Duodenal mucosa (tissue), 2 donors: Measurements from ENCODE around the gene CDK15.

ENCODE experiments used
- H3K27ac ChIP-seq: one replicate; pipeline ENCODE4 v1.7.0; 2013; ENCODE audit warnings: low read depth, low read length
- H3K27me3 ChIP-seq, 2 donors: one replicate each; pipeline ENCODE4 v1.7.0; 2013; ENCODE audit warnings: low read length in 2 of 2, control low read depth in 1 of 2; ENCODE audit not compliant: insufficient read depth in 2 of 2, control insufficient read depth in 1 of 2
- H3K36me3 ChIP-seq, 2 donors: one replicate each; pipeline ENCODE4 v1.7.0; 2013; ENCODE audit warnings: low read length in 2 of 2, control low read depth in 1 of 2; ENCODE audit not compliant: insufficient read depth in 2 of 2, control insufficient read depth in 1 of 2
- H3K4me1 ChIP-seq, 2 donors: one replicate each; pipeline ENCODE4 v1.7.0; 2013; ENCODE audit warnings: low read length in 2 of 2, control low read depth in 1 of 2; ENCODE audit not compliant: insufficient read depth in 2 of 2, control insufficient read depth in 1 of 2
- H3K4me3 ChIP-seq, 2 donors: one replicate each; pipeline ENCODE4 v1.7.0; 2013; ENCODE audit warnings: low read length in 2 of 2, low read depth in 1 of 2
- H3K9ac ChIP-seq, 2 donors: one replicate each; pipeline ENCODE4 v1.7.0; 2013; ENCODE audit warnings: low read length in 2 of 2, low read depth in 1 of 2
- H3K9me3 ChIP-seq, 2 donors: one replicate each; pipeline ENCODE4 v1.7.0; 2013; ENCODE audit warnings: low read length in 2 of 2, control low read depth in 1 of 2; ENCODE audit not compliant: control insufficient read depth in 1 of 2

The CDK15 gene

DNA sequence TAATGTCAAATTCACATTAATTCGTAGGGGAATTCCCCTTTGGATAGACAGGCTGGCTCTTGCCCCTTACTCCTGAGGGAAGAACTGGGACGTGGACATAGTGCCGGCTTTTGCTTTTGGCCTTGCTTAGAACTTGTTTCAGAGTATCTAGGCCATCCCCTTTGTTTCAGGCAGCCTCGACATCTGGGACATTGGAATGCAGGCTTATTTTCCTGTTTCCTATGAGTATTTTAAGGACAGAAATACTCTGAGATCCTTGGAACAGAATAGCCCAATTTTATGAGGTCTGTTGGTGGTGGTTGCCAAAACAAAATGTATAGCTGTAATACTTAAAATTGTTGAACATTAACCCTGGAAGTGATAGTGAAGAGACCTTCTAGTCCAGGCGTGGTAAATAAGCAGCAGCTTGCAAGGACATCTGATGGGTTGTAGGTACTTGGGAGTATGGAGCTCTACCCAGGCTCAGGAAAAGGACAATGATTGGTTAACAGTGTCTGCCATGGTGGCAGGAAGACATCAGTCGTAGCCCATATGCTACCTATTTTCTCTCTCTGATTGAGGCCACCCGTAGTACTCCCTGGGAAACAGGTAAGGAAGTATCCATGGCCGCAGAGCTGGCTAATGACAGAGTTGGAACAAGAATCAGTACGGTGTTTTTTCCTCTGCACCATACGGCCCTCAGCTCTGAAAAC lies 112.4 kb downstream of the CDK15 start:
- H3K27me3 ChIP-seq = no peaks in the 10 kb centered on the region
- H3K27ac ChIP-seq = no peak overlapping the region
- H3K36me3 ChIP-seq = no peaks in the 10 kb centered on the region
- peaks cover 2 to 12% of the 10 kb centered on the region in 2 donors for H3K4me1 ChIP-seq
- H3K9me3 ChIP-seq = no peaks in the 10 kb centered on the region
- H3K4me3 ChIP-seq = peak overlapping the region; percentile 1 to 31
- no peak overlapping the region for H3K9ac ChIP-seq

DNA sequence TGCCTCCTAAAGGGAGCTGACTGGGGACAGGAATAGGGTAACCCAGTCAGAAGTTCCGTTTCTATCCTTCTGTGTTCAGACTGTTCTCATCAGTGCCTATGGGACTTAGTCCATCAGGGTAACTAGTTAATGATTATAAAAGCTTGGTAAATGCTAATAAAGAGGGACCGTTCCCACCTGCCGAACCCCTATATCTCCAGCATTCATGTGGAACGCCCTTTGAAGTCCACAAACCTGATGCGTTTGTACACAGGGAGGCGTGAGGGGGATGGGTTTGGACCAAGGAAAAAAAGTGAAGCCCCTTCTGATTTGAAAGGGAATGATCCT lies 112.9 kb downstream of the CDK15 start:
- no peak overlapping the region for H3K9ac ChIP-seq
- no peaks in the 10 kb centered on the region for H3K9me3 ChIP-seq
- no peaks in the 10 kb centered on the region for H3K27me3 ChIP-seq
- peaks cover 2 to 12% of the 10 kb centered on the region in 2 donors for H3K4me1 ChIP-seq
- peak overlapping the region; percentile 1 to 31 for H3K4me3 ChIP-seq
- H3K36me3 ChIP-seq = no peaks in the 10 kb centered on the region
- H3K27ac ChIP-seq = no peak overlapping the region

DNA sequence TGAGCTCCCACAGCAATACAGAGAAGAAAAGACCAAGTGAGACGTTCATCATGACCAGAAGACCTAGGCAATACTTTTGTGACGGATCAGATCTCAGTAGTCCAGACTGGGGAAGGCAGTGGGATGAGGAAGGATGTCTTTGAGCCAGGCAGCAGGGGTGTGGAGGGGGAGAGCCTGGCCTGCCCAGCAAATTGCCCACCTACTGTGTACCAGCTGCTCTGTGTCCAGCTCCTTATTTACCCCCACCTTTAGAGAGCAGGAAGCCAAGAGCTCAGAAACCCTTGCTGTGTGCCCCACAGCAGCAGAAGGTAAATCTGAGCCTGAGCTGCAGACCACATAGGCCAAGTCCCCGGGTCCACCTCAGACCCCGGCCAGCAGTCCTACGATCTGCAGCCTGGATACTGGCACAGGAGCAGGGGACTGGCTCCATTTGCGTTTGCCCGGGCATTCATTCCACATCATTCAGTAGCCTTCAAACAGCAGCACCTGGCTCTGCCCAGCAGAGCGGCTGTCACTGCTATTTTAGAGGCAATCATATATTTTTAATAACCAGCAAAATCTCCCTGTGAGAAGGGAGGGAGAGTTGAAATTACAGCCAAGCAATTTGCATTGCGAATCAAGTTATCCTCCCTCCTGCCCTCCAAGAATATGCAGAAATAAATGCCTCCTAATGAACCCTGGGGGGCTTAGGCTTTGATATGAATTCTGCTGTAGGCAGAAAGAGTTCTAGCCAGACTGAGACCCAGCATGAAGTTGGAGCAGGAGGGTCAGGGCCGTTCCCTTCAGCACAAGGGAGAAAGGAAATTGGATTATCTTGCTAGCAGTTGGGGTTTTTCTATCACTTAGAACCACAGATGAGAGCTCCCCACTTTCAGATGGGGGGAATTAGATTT lies 117.3 kb downstream of the CDK15 start:
- Histone ChIP-seq H3K4me3 (no peak overlapping the region), H3K27me3 (no peaks in the 10 kb centered on the region), H3K4me1 (peaks cover 2 to 8% of the 10 kb centered on the region in 2 donors), H3K9me3 (no peaks in the 10 kb centered on the region), H3K9ac (no peak overlapping the region), H3K27ac (no peak overlapping the region), H3K36me3 (no peaks in the 10 kb centered on the region)

DNA sequence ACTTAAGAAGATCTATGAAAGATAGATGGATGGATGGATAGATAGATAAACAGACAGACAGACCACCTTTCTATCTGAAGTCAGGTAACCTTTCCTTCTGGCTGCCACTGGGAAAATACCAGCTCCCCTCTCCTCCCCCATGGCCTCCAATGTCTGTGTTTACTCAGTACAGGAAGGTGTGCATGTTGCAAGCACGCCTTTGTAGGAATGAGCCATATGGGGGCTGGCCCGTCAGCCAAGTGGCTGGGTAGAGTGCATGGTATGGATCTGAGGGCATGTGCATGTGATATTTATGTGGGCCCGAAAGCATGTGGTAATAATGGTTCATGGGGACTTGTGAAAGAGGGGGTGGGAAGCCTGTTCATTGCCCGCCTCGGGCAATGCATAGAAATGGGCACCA lies 118.1 kb downstream of the CDK15 start:
- H3K4me1 ChIP-seq = peaks cover 2% of the 10 kb centered on the region in 2 donors
- H3K4me3 ChIP-seq = no peak overlapping the region
- H3K9me3 ChIP-seq = no peaks in the 10 kb centered on the region
- H3K27ac ChIP-seq = no peak overlapping the region
- H3K27me3 ChIP-seq = no peaks in the 10 kb centered on the region
- no peak overlapping the region for H3K9ac ChIP-seq
- no peaks in the 10 kb centered on the region for H3K36me3 ChIP-seq

DNA sequence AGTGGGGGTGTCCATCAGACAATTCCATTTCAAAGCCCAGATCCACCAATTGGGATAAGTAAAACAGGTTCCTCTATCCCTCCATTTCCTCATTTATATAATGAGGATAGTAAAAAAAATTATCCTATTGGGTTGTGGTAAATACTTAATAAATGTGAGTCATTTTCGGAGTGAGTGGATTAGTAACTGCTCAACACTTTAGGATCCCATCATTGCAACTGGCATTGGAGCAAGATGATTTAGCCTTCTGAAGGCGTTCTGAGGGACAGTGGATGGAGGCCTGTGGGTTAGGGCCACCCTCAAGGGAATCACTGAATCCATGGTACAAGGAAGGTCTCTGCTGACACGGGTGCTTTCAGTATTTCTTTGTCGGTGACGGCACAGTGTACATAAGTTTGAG lies 118.7 kb downstream of the CDK15 start:
- Histone ChIP-seq H3K36me3 (no peaks in the 10 kb centered on the region), H3K4me3 (no peak overlapping the region), H3K27ac (no peak overlapping the region), H3K4me1 (no peaks in the 10 kb centered on the region), H3K9me3 (no peaks in the 10 kb centered on the region), H3K27me3 (no peaks in the 10 kb centered on the region), H3K9ac (no peak overlapping the region)

DNA sequence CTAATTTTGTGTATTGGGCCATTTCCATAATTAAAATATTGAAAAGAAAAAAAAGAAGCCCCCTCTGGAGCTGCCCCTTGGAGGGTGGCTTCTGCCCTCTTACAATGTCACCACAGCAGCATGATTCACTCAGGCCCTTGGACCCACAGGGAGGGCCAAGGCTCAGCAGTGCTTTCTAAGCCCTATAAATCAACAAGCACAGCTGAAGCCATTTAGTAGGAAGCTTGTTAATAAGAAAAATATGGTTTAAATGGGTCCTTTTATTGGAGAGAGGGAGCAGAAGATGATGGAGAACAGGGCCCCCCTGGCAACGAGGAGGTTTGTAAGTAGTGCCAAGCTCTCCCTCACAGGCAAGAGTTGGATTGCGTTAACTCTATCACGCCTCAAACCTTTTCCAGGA lies 119.7 kb downstream of the CDK15 start:
- Histone ChIP-seq H3K27ac (no peak overlapping the region), H3K4me1 (peaks cover 0 to 4% of the 10 kb centered on the region in 2 donors), H3K9ac (no peak overlapping the region), H3K36me3 (no peaks in the 10 kb centered on the region), H3K4me3 (no peak overlapping the region), H3K27me3 (no peaks in the 10 kb centered on the region), H3K9me3 (no peaks in the 10 kb centered on the region)

DNA sequence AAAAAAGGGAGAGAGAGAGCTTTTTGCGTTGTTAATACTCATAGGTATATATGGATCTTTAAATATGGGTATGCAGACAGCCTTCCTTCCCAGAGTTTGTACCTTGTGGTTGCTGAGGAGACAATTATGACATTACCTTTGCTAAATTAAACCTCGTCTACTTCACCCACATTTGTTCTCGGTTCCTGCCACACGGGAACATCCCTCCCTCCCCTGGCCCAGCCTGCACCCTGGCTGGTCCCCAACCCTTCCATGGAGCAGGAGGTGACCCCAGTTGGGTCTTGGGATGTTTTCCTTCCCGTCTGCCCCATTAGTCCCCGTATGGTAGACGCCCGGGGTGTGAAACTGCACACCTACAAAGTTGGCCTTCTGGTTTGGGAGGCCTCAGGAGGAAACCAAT lies 122.0 kb downstream of the CDK15 start:
- Histone ChIP-seq H3K4me1 (peaks cover 0 to 4% of the 10 kb centered on the region in 2 donors), H3K9ac (no peak overlapping the region), H3K27ac (no peak overlapping the region), H3K9me3 (no peaks in the 10 kb centered on the region), H3K4me3 (no peak overlapping the region), H3K36me3 (no peaks in the 10 kb centered on the region), H3K27me3 (no peaks in the 10 kb centered on the region)

DNA sequence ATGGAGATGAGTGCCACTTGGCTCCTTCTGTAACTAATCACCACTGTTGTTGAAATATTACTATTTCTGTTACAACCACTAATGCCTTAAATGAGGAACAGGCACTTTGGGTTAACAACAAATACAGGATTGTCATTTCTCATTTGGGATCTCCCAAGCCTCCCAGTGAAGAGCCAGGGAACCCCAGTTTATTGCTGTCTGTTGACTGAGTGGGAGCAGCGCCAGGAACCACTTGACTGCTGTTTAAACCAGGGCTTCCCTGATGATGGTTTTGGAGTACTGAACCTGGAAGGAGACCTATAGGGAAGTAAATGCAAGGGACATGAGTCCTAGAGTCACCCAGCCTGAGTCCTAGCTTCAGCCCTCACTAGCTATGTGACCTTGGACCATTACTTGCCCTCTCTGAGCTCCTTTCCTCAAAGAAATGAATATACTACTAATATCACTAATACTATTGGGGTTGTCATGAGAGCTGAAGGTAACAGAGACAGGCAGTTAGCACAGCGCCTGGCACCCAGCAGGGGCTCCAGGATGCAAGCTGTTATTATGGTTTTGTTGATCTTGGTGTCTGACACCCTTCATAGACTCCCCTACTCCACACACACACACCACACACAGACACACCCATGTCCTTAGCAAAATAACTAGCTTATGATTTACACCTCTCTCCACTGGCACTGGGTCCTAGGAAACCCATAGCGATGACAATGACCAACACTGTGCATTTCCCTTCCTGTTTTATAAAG lies 123.1 kb downstream of the CDK15 start:
- Histone ChIP-seq H3K36me3 (no peaks in the 10 kb centered on the region), H3K27ac (no peak overlapping the region), H3K27me3 (no peaks in the 10 kb centered on the region), H3K9me3 (no peaks in the 10 kb centered on the region), H3K4me3 (no peak overlapping the region), H3K9ac (no peak overlapping the region), H3K4me1 (peaks cover 0 to 4% of the 10 kb centered on the region in 2 donors)

DNA sequence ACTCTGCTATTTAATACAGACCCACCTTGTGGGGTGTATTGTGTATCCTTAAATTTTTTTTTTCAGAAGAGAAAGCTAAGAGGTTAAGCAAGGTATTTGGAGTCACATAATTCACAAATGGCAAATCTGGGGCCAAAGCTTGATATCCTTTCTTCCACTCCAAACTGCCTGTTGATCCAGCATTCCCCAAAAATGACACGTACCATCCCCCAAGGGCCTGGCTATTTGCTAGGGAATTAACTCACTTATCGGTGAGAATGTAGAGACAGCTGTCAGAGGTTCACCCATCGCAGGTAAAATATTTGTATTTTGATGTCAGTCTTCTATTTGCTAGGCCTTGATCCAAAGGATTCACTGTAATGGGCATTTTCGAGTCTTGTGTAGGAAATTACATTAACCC lies 123.7 kb downstream of the CDK15 start:
- H3K36me3 ChIP-seq = no peaks in the 10 kb centered on the region
- H3K27me3 ChIP-seq = no peaks in the 10 kb centered on the region
- H3K4me1 ChIP-seq = peaks cover 0 to 4% of the 10 kb centered on the region in 2 donors
- H3K27ac ChIP-seq = no peak overlapping the region
- H3K9me3 ChIP-seq = peaks cover 0 to 1% of the 10 kb centered on the region in 2 donors
- no peak overlapping the region for H3K4me3 ChIP-seq
- no peak overlapping the region for H3K9ac ChIP-seq

DNA sequence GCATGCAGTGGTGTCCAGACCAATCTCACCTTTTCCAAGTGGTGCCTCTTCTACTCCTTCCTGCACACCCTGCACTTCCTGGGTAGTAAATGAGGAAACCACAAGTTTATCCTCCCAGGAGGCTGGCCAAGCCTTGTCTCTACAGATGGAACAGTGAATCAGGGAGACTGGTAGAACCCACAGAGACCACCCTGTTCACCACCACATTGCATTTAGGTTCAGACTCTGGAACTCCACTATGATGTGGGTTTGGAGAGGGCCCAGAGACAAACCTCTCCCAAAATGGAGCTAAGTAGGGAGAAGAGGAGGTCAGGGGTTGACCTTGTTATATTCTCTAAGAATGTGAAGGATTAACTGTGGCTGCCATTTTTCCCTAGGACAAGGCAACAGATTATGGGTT lies 124.5 kb downstream of the CDK15 start:
- Histone ChIP-seq H3K27ac (no peak overlapping the region), H3K9ac (no peak overlapping the region), H3K27me3 (no peaks in the 10 kb centered on the region), H3K36me3 (no peaks in the 10 kb centered on the region), H3K4me3 (no peak overlapping the region), H3K9me3 (peaks cover 0 to 4% of the 10 kb centered on the region in 2 donors), H3K4me1 (peaks cover 0 to 4% of the 10 kb centered on the region in 2 donors)
